ENCODE measurements around the gene SYTL3. TPM values are rescaled to one million over a fixed set of nuclear protein-coding genes. Genes with fewer than 3 reads are reported as not detected.

SYTL3 gene
- total RNA-seq, 4 donors from 2014 or later = 2.8 to 5.1 (median 3.4) TPM

- WGBS = 91% methylated on average over 7 of the region's 7 CpGs
- Histone ChIP-seq H3K9me3 (no peaks in the 10 kb centered on the region), H3K27ac (no peak overlapping the region), H3K36me3 (peaks cover 30% of the 10 kb centered on the region), H3K27me3 (no peaks in the 10 kb centered on the region), H3K4me3 (no peak overlapping the region), H3K4me1 (peaks cover 15% of the 10 kb centered on the region)
- TF ChIP-seq CTCF (IDR thresholded peaks at IDR 0.05) = no peak
- TF ChIP-seq EP300 (IDR thresholded peaks at IDR 0.05) = no peak
- TF ChIP-seq POLR2AphosphoS5 (IDR thresholded peaks at IDR 0.05) = no peak
- no peak for TF ChIP-seq POLR2A (IDR thresholded peaks at IDR 0.05)
- DNase-seq (ENCODE audit: low spot score in 2 of 2) = no peak
Observed at GRCh38 chr6:158635427-158636073, 14.3 kb upstream of the SYTL3 start.

GRCh38 chr6:158636778-158637177, 13.1 kb upstream of the SYTL3 start:
- DNase-seq (ENCODE audit: low spot score in 2 of 2) = no peak
- Histone ChIP-seq H3K27ac (no peak overlapping the region), H3K4me3 (no peak overlapping the region), H3K36me3 (peaks cover 30% of the 10 kb centered on the region), H3K9me3 (no peaks in the 10 kb centered on the region), H3K27me3 (no peaks in the 10 kb centered on the region), H3K4me1 (peaks cover 11% of the 10 kb centered on the region)
- TF ChIP-seq POLR2A (IDR thresholded peaks at IDR 0.05) (no peak), POLR2AphosphoS5 (IDR thresholded peaks at IDR 0.05) (no peak), CTCF (IDR thresholded peaks at IDR 0.05) (no peak), EP300 (IDR thresholded peaks at IDR 0.05) (no peak)
- WGBS = 89% methylated on average over 8 of the region's 8 CpGs

GRCh38 chr6:158638324-158638854, 11.5 kb upstream of the SYTL3 start:
- 92% methylated on average over 3 of the region's 3 CpGs for WGBS
- Histone ChIP-seq H3K27me3 (no peaks in the 10 kb centered on the region), H3K27ac (no peak overlapping the region), H3K36me3 (peaks cover 23% of the 10 kb centered on the region), H3K4me3 (no peak overlapping the region), H3K4me1 (peaks cover 25% of the 10 kb centered on the region), H3K9me3 (no peaks in the 10 kb centered on the region)
- no peak for TF ChIP-seq POLR2AphosphoS5 (IDR thresholded peaks at IDR 0.05)
- TF ChIP-seq POLR2A (IDR thresholded peaks at IDR 0.05) = no peak
- TF ChIP-seq CTCF (IDR thresholded peaks at IDR 0.05) = no peak
- no peak for TF ChIP-seq EP300 (IDR thresholded peaks at IDR 0.05)
- DNase-seq (ENCODE audit: low spot score in 2 of 2) = no peak

GRCh38 chr6:158639056-158639455, 10.8 kb upstream of the SYTL3 start:
- Histone ChIP-seq H3K4me3 (no peak overlapping the region), H3K27me3 (no peaks in the 10 kb centered on the region), H3K27ac (no peak overlapping the region), H3K36me3 (peaks cover 23% of the 10 kb centered on the region), H3K9me3 (no peaks in the 10 kb centered on the region), H3K4me1 (peaks cover 29% of the 10 kb centered on the region)
- no peak for TF ChIP-seq CTCF (IDR thresholded peaks at IDR 0.05)
- no peak for TF ChIP-seq EP300 (IDR thresholded peaks at IDR 0.05)
- TF ChIP-seq POLR2A (IDR thresholded peaks at IDR 0.05) = no peak
- TF ChIP-seq POLR2AphosphoS5 (IDR thresholded peaks at IDR 0.05) = no peak
- 96% methylated on average over 5 of the region's 5 CpGs for whole genome bisulfite sequencing
- no peak for DNase-seq (ENCODE audit: low spot score in 2 of 2)

- Histone ChIP-seq H3K27me3 (no peaks in the 10 kb centered on the region), H3K27ac (no peak overlapping the region), H3K36me3 (peaks cover 18% of the 10 kb centered on the region), H3K4me3 (no peak overlapping the region), H3K9me3 (no peaks in the 10 kb centered on the region), H3K4me1 (peaks cover 36% of the 10 kb centered on the region)
- no peak for TF ChIP-seq POLR2AphosphoS5 (IDR thresholded peaks at IDR 0.05)
- TF ChIP-seq CTCF (IDR thresholded peaks at IDR 0.05) = no peak
- TF ChIP-seq EP300 (IDR thresholded peaks at IDR 0.05) = no peak
- TF ChIP-seq POLR2A (IDR thresholded peaks at IDR 0.05) = no peak
- 100% methylated on average over 2 of the region's 2 CpGs for WGBS
- DNase-seq (ENCODE audit: low spot score in 2 of 2) = no peak
Observed at GRCh38 chr6:158640519-158640918, 9.3 kb upstream of the SYTL3 start.

All from suprapubic skin (tissue), 4 donors.